Naive thymus-derived CD8-positive, alpha-beta T cell (primary cell): ENCODE results near the gene C7orf33. TPM values are rescaled to one million over a fixed set of nuclear protein-coding genes. Genes with fewer than 3 reads are reported as not detected.

ENCODE experiments used
- ATAC-seq, 2 donors: fragments of 150-1000 bp; cut with Tn5 transposase in 1 of 2; sonication (Bioruptor Pico), chemical (Tn5 transposase) in 1 of 2; 1 replicate in 1 of 2; 2 replicates in 1 of 2; pipeline ENCODE4 v1.10.0; 2021; ENCODE audit warnings: mild to moderate bottlenecking in 2 of 2, moderate library complexity in 2 of 2
- POLR2A ChIA-PET: fragments of 350-600 bp; sonication (Branson Sonifier 250); formaldehyde crosslinking; loops from one replicate; lab custom pipeline; 2021; ENCODE audit warnings: antibody characterized with exemption; lab: Charles Lee
- DNase-seq, 10 donors: peaks; one replicate each; pipeline versions ENCODE4 v3.0.0 to v3.0.0-alpha.2; 2020 to 2022
- H3K27ac Mint-ChIP-seq, 10 donors: one replicate each; pipeline ENCODE4 v1.8.0; 2020 to 2022; ENCODE audit warnings: mild to moderate bottlenecking in 10 of 10, mixed read lengths in 10 of 10, moderate library complexity in 4 of 10, inconsistent platforms in 1 of 10
- H3K27me3 Mint-ChIP-seq, 5 donors: one replicate each; pipeline ENCODE4 v1.8.0; 2021 to 2022; ENCODE audit warnings: mixed read lengths in 5 of 5
- H3K36me3 Mint-ChIP-seq, 3 donors: one replicate each; pipeline ENCODE4 v1.8.0; 2020 to 2022; ENCODE audit warnings: mixed read lengths in 3 of 3, mild to moderate bottlenecking in 2 of 3, inconsistent platforms in 1 of 3
- H3K4me1 Mint-ChIP-seq, 4 donors: one replicate each; pipeline ENCODE4 v1.8.0; 2021 to 2022; ENCODE audit warnings: mixed read lengths in 4 of 4
- H3K4me3 Mint-ChIP-seq, 10 donors: one replicate each; pipeline ENCODE4 v1.8.0; 2020 to 2022; ENCODE audit warnings: mild to moderate bottlenecking in 10 of 10, mixed read lengths in 10 of 10, moderate library complexity in 6 of 10, inconsistent platforms in 1 of 10
- H3K9me3 Mint-ChIP-seq, 9 donors: one replicate each; pipeline ENCODE4 v1.8.0; 2020 to 2022; ENCODE audit warnings: mixed read lengths in 9 of 9, mild to moderate bottlenecking in 3 of 9, inconsistent platforms in 1 of 9, moderate library complexity in 1 of 9
- polyA plus RNA-seq, 3 donors: library from polyadenylated mRNA; unstranded; fragments of 300-500 nt; fragmentation: Illumina TruSeq; gene quantifications; one replicate each; pipeline ENCODE4 v1.2.3, GENCODE V29; 2021
- total RNA-seq, 8 experiments: library from RNA in 2 of 8; stranded (reverse) in 2 of 8; gene quantifications; one replicate each; pipeline ENCODE4 v1.2.3 and lab custom pipeline; 2021 to 2026

C7orf33 gene
- total and polyA plus RNA-seq, 5 experiments from 2014 or later = not detected

GRCh38 chr7:148637094-148637493 lies 46.5 kb downstream of the C7orf33 start:
- peaks cover 0 to 2% (median 0%) of the 10 kb centered on the region in 5 donors for H3K27me3 Mint-ChIP-seq
- POLR2A ChIA-PET = no interaction called here
- H3K27ac Mint-ChIP-seq = no peak overlapping the region
- H3K4me3 Mint-ChIP-seq = no peak overlapping the region
- DNase-seq (no peak), ATAC-seq (no peak)
- peaks cover 0 to 4% (median 2%) of the 10 kb centered on the region in 3 donors for H3K36me3 Mint-ChIP-seq
- H3K4me1 Mint-ChIP-seq = peaks cover 9 to 17% (median 11%) of the 10 kb centered on the region in 4 donors
- peaks cover 0 to 9% (median 3%) of the 10 kb centered on the region in 9 donors for H3K9me3 Mint-ChIP-seq

GRCh38 chr7:148645898-148646297 lies 55.3 kb downstream of the C7orf33 start:
- Mint-ChIP-seq H3K27ac (no peak overlapping the region), H3K36me3 (no peaks in the 10 kb centered on the region), H3K4me3 (no peak overlapping the region), H3K4me1 (peaks cover 0 to 2% (median 0%) of the 10 kb centered on the region in 4 donors), H3K27me3 (peaks cover 0 to 10% (median 5%) of the 10 kb centered on the region in 5 donors), H3K9me3 (no peaks in the 10 kb centered on the region)
- POLR2A ChIA-PET = no interaction called here
- no peak for DNase-seq
- no peak for ATAC-seq

- H3K27ac Mint-ChIP-seq = no peak overlapping the region
- POLR2A ChIA-PET = no interaction called here
- no peak overlapping the region for H3K4me3 Mint-ChIP-seq
- no peaks in the 10 kb centered on the region for H3K36me3 Mint-ChIP-seq
- peaks cover 0 to 2% (median 0%) of the 10 kb centered on the region in 4 donors for H3K4me1 Mint-ChIP-seq
- DNase-seq = no peak
- no peaks in the 10 kb centered on the region for H3K9me3 Mint-ChIP-seq
- ATAC-seq = no peak
- H3K27me3 Mint-ChIP-seq = peaks cover 0 to 4% (median 2%) of the 10 kb centered on the region in 5 donors
Measured at GRCh38 chr7:148650232-148650858, 59.8 kb downstream of the C7orf33 start.

DNA sequence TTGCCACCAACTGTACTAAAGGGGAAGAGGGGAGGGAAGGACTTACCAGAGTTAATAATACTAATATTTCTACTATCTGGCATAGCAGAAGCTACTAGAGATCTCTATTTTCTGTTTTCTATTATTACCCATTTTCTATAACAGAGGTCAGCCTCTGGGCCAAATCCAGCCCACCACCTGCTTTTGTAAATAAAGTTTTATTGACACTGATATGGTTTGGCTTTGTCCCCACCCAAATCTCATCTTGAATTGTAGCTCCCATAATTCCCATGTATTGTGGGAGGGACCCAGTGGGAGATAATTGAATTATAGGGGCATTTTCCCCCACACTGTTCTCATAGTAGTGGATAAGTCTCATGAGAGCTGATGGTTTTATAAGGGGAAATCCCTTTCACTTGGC lies 62.2 kb downstream of the C7orf33 start:
- H3K36me3 Mint-ChIP-seq = no peaks in the 10 kb centered on the region
- POLR2A ChIA-PET = no interaction called here
- no peak for ATAC-seq
- H3K27ac Mint-ChIP-seq = no peak overlapping the region
- H3K27me3 Mint-ChIP-seq = peaks cover 0 to 5% (median 0%) of the 10 kb centered on the region in 5 donors
- H3K9me3 Mint-ChIP-seq = no peaks in the 10 kb centered on the region
- no peaks in the 10 kb centered on the region for H3K4me1 Mint-ChIP-seq
- DNase-seq = no peak
- H3K4me3 Mint-ChIP-seq = no peak overlapping the region

- Mint-ChIP-seq H3K4me3 (no peak overlapping the region), H3K36me3 (no peaks in the 10 kb centered on the region), H3K9me3 (no peaks in the 10 kb centered on the region), H3K27me3 (peaks cover 0 to 2% (median 0%) of the 10 kb centered on the region in 5 donors), H3K27ac (no peak overlapping the region), H3K4me1 (no peaks in the 10 kb centered on the region)
- DNase-seq (no peak), ATAC-seq (no peak)
- POLR2A ChIA-PET = no interaction called here
Measured at GRCh38 chr7:148657929-148658328, 67.4 kb downstream of the C7orf33 start.

DNA sequence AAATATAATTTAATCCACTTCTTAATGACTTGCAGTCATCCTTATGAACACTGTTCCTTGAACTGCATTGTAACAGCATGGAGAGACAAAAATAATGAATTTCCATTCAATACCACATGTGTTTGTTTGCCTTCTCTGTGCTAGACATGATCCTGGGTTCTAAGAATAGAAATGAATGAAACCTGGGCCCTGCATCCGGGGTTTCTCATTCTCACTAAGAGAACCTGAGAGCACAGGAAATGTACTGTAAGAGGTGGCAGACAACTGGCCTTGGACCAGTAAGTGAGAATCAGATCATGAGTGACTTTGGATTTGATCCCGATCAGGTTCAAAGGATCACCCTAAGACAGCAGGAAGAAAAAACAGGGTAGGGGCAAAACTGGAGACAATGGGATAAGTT lies 70.9 kb downstream of the C7orf33 start:
- Mint-ChIP-seq H3K36me3 (no peaks in the 10 kb centered on the region), H3K4me3 (no peak overlapping the region), H3K27ac (peak overlapping the region in 1 of 10 donors; percentile 16), H3K4me1 (peaks cover 0 to 1% (median 0%) of the 10 kb centered on the region in 4 donors), H3K27me3 (peaks cover 0 to 2% (median 0%) of the 10 kb centered on the region in 5 donors), H3K9me3 (peaks cover 0 to under 1% (median 0%) of the 10 kb centered on the region in 9 donors)
- no peak for DNase-seq
- no peak for ATAC-seq
- POLR2A ChIA-PET = no interaction called here

- H3K36me3 Mint-ChIP-seq = no peaks in the 10 kb centered on the region
- ATAC-seq = no peak
- POLR2A ChIA-PET = no interaction called here
- peaks cover 0 to 4% (median 0%) of the 10 kb centered on the region in 9 donors for H3K9me3 Mint-ChIP-seq
- H3K4me1 Mint-ChIP-seq = peaks cover 5 to 7% (median 6%) of the 10 kb centered on the region in 4 donors
- no peak overlapping the region for H3K4me3 Mint-ChIP-seq
- H3K27me3 Mint-ChIP-seq = no peaks in the 10 kb centered on the region
- no peak for DNase-seq
- no peak overlapping the region for H3K27ac Mint-ChIP-seq
Measured at GRCh38 chr7:148662646-148663045, 72.1 kb downstream of the C7orf33 start.

DNA sequence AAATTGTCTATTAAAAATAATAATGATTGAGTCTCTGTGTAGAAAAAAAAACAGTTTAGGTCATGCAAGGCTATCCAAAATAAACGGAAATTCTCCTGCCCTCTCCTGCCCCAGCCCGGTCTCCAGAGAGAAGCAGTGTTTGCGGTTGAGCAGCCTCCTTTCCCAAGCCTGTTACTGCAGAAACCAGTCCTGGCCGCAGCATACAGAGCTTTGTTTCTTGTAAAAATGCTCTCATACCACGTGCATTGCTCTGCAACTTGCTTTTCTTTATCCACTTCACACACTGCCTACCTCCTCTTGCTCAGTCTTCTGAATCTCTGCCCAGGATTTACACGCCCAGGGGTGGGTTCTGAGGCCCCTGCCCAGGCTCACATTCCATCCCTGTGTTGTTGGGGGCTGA lies 73.8 kb downstream of the C7orf33 start:
- H3K9me3 Mint-ChIP-seq = peaks cover 0 to 4% (median 0%) of the 10 kb centered on the region in 9 donors
- peaks cover 8 to 11% (median 10%) of the 10 kb centered on the region in 4 donors for H3K4me1 Mint-ChIP-seq
- ATAC-seq (no peak), DNase-seq (no peak)
- H3K27ac Mint-ChIP-seq = peak overlapping the region in 1 of 10 donors; percentile 23
- no peak overlapping the region for H3K4me3 Mint-ChIP-seq
- POLR2A ChIA-PET = no interaction called here
- no peaks in the 10 kb centered on the region for H3K36me3 Mint-ChIP-seq
- H3K27me3 Mint-ChIP-seq = no peaks in the 10 kb centered on the region

- no peak for DNase-seq
- H3K4me3 Mint-ChIP-seq = no peak overlapping the region
- peaks cover 11 to 14% (median 12%) of the 10 kb centered on the region in 4 donors for H3K4me1 Mint-ChIP-seq
- no peak overlapping the region for H3K27ac Mint-ChIP-seq
- H3K36me3 Mint-ChIP-seq = no peaks in the 10 kb centered on the region
- H3K9me3 Mint-ChIP-seq = peaks cover 0 to 4% (median 0%) of the 10 kb centered on the region in 9 donors
- H3K27me3 Mint-ChIP-seq = peaks cover 0 to under 1% (median 0%) of the 10 kb centered on the region in 5 donors
- POLR2A ChIA-PET = no interaction called here
- ATAC-seq = no peak
Measured at GRCh38 chr7:148665221-148665620, 74.7 kb downstream of the C7orf33 start.

Other genes with a start within 250 kb of the C7orf33 start
- gene CUL1, start 108.1 kb downstream of the C7orf33 start, total RNA-seq = 10 to 100 TPM; 62.8 to 67.7 TPM
- gene CUL1, start 108.1 kb downstream of the C7orf33 start, polyA plus RNA-seq = 10 to 100 TPM; 39.2 to 50.6 (median 39.6) TPM